Mesenchymal stem cell (in vitro differentiated cells and primary cell): ENCODE data around the gene KNSTRN. TPM values are rescaled to one million over a fixed set of nuclear protein-coding genes. Genes with fewer than 3 reads are reported as not detected.
A peak's percentile ranks its signal among the peaks of the same experiment; 100 is the strongest.

ENCODE experiments used
- DNase-seq: peaks from one replicate; pipeline ENCODE4 v3.0.0-alpha.2; 2013
- H2AFZ ChIP-seq: one replicate; pipeline ENCODE4 v1.6.1; 2013; ENCODE audit warnings: low read depth, mild to moderate bottlenecking, control low read depth, inconsistent platforms, low read length, moderate library complexity
- H2AK5ac ChIP-seq: 2 replicates; pipeline ENCODE4 v1.6.1; 2013; ENCODE audit warnings: low read length, moderate library complexity, mild to moderate bottlenecking, inconsistent platforms; ENCODE audit not compliant: severe bottlenecking
- H2BK120ac ChIP-seq: one replicate; pipeline ENCODE4 v1.6.1; 2013; ENCODE audit warnings: low read depth, mild to moderate bottlenecking, inconsistent platforms, low read length, moderate library complexity
- H2BK12ac ChIP-seq, 2 experiments: one replicate each; pipeline ENCODE4 v1.6.1; 2013; ENCODE audit warnings: inconsistent platforms in 2 of 2, low read length in 2 of 2, mild to moderate bottlenecking in 2 of 2, moderate library complexity in 2 of 2, control low read depth in 1 of 2
- H2BK15ac ChIP-seq: one replicate; pipeline ENCODE4 v1.6.1; 2013; ENCODE audit warnings: mild to moderate bottlenecking, low read depth, inconsistent platforms; ENCODE audit not compliant: poor library complexity, severe bottlenecking
- H2BK5ac ChIP-seq: 2 replicates; pipeline ENCODE4 v1.6.1; 2013; ENCODE audit warnings: low read depth, mild to moderate bottlenecking, low read length, control low read depth, inconsistent platforms; ENCODE audit not compliant: poor library complexity, severe bottlenecking
- H3K14ac ChIP-seq, 2 experiments: one replicate each; pipeline ENCODE4 v1.6.1; 2013; ENCODE audit warnings: inconsistent platforms in 2 of 2, low read length in 2 of 2, control low read depth in 1 of 2, mild to moderate bottlenecking in 1 of 2, moderate library complexity in 1 of 2
- H3K18ac ChIP-seq, 2 experiments: one replicate each; pipeline ENCODE4 v1.6.1; 2013; ENCODE audit warnings: inconsistent platforms in 2 of 2, low read length in 2 of 2, control low read depth in 1 of 2, low read depth in 1 of 2, mild to moderate bottlenecking in 1 of 2
- H3K23ac ChIP-seq, 2 experiments: one replicate each; pipeline ENCODE4 v1.6.1; 2013; ENCODE audit warnings: inconsistent platforms in 2 of 2, low read length in 2 of 2, mild to moderate bottlenecking in 2 of 2, moderate library complexity in 2 of 2, control low read depth in 1 of 2
- H3K27ac ChIP-seq: 2 replicates; pipeline ENCODE4 v1.5.1; 2013; ENCODE audit warnings: mild to moderate bottlenecking, moderate library complexity, low read length, control low read depth, inconsistent platforms; ENCODE audit not compliant: poor library complexity, severe bottlenecking
- H3K27me3 ChIP-seq, 2 experiments: 2 replicates each; pipeline versions ENCODE4 v1.6.1 to v1.7.0; 2013; ENCODE audit warnings: low read length in 2 of 2, mild to moderate bottlenecking in 2 of 2, moderate library complexity in 2 of 2, control low read depth in 1 of 2, inconsistent platforms in 1 of 2; ENCODE audit not compliant: control insufficient read depth in 1 of 2, insufficient read depth in 1 of 2
- H3K36me3 ChIP-seq, 2 experiments: 2 replicates each; pipeline versions ENCODE4 v1.6.1 to v1.7.0; 2013; ENCODE audit warnings: low read length in 2 of 2, control low read depth in 1 of 2, inconsistent platforms in 1 of 2, low read depth in 1 of 2, mild to moderate bottlenecking in 1 of 2; ENCODE audit not compliant: insufficient read depth in 2 of 2, control insufficient read depth in 1 of 2
- H3K4ac ChIP-seq, 2 experiments: one replicate each; pipeline ENCODE4 v1.6.1; 2013; ENCODE audit warnings: inconsistent platforms in 2 of 2, low read length in 2 of 2, mild to moderate bottlenecking in 2 of 2, moderate library complexity in 2 of 2, control low read depth in 1 of 2, low read depth in 1 of 2
- H3K4me1 ChIP-seq: 2 replicates; pipeline ENCODE4 v1.6.1; 2013; ENCODE audit warnings: low read depth, low read length, control low read depth; ENCODE audit not compliant: control insufficient read depth, insufficient read depth
- H3K4me2 ChIP-seq: 2 replicates; pipeline ENCODE4 v1.6.1; 2013; ENCODE audit warnings: low read length, mild to moderate bottlenecking, inconsistent platforms; ENCODE audit not compliant: poor library complexity, severe bottlenecking
- H3K4me3 ChIP-seq, 2 experiments: 2 replicates each; pipeline versions ENCODE4 v1.5.1 to v1.7.0; 2013; ENCODE audit warnings: low read length in 2 of 2, mild to moderate bottlenecking in 2 of 2, control low read depth in 1 of 2, low read depth in 1 of 2; ENCODE audit not compliant: insufficient read depth in 1 of 2
- H3K79me1 ChIP-seq: replicated peaks from 2 replicates; pipeline ENCODE4 v1.6.1; 2013; ENCODE audit warnings: mild to moderate bottlenecking, control low read depth, low read length, inconsistent platforms; ENCODE audit not compliant: poor library complexity, severe bottlenecking
- H3K9ac ChIP-seq: 2 replicates; pipeline ENCODE4 v1.7.0; 2013; ENCODE audit warnings: mild to moderate bottlenecking, low read length, moderate library complexity
- H3K9me3 ChIP-seq: 2 replicates; pipeline ENCODE4 v1.7.0; 2013; ENCODE audit warnings: mild to moderate bottlenecking, low read length; ENCODE audit not compliant: control insufficient read depth
- H4K8ac ChIP-seq: one replicate; pipeline ENCODE4 v1.6.1; 2013; ENCODE audit warnings: inconsistent platforms, mild to moderate bottlenecking, low read length, moderate library complexity
- H4K91ac ChIP-seq: one replicate; pipeline ENCODE4 v1.6.1; 2013; ENCODE audit warnings: mild to moderate bottlenecking, low read length, inconsistent platforms
- WGBS: methylation state at CpG from one replicate; pipeline ENCODE4 v1.1.7; 2013; ENCODE audit warnings: mixed read lengths; 5-methylcytosine and 5-hydroxymethylcytosine counted together
- polyA plus RNA-seq, 2 experiments: library from polyadenylated mRNA; stranded (reverse); fragments of 200-250 nt; gene quantifications; one replicate each; pipeline ENCODE4 v1.2.3, GENCODE V29; 2013

The KNSTRN gene
- 11.7 TPM for polyA plus RNA-seq (2013, experiment 1 of 2)
- polyA plus RNA-seq (2013, experiment 2 of 2), result 12.3 TPM

- peak within 1 kb of the TSS; percentile 94 for H2AFZ ChIP-seq
- H4K91ac ChIP-seq, result peak within 1 kb of the TSS; percentile 86
- H3K18ac ChIP-seq, result peak within 1 kb of the TSS; percentile 75 to 91
- peaks cover 23% of the 10 kb centered on the region for H3K79me1 ChIP-seq
- peak within 1 kb of the TSS; percentile 93 for H3K9ac ChIP-seq
- H4K8ac ChIP-seq, result peak within 1 kb of the TSS; percentile 100
- no peaks in the 10 kb centered on the region for H3K27me3 ChIP-seq
- peaks cover 13 to 26% of the 10 kb centered on the region in 2 experiments for H3K36me3 ChIP-seq
- no peak within 1 kb of the TSS for H2BK120ac ChIP-seq
- H3K23ac ChIP-seq, result no peak within 1 kb of the TSS
- no peak within 1 kb of the TSS for H2AK5ac ChIP-seq
- no peaks in the 10 kb centered on the region for H3K9me3 ChIP-seq
- H2BK5ac ChIP-seq, result peak within 1 kb of the TSS; percentile 20
- whole genome bisulfite sequencing, result 4% methylated on average over 51 of the region's 57 CpGs
- DNase-seq, result peak; percentile 95
- peak within 1 kb of the TSS; percentile 65 to 89 for H2BK12ac ChIP-seq
- H3K14ac ChIP-seq, result peak within 1 kb of the TSS in 1 of 2 experiments; percentile 68
- H3K4me3 ChIP-seq, result peak within 1 kb of the TSS; percentile 88 to 95
- peak within 1 kb of the TSS; percentile 69 for H2BK15ac ChIP-seq
- H3K4ac ChIP-seq, result peak within 1 kb of the TSS; percentile 57 to 73
- H3K4me2 ChIP-seq, result peak within 1 kb of the TSS; percentile 86
- peaks cover 7% of the 10 kb centered on the region for H3K4me1 ChIP-seq
- H3K27ac ChIP-seq, result peak within 1 kb of the TSS; percentile 34
Observed at GRCh38 chr15:40382580-40383456, at the start of gene KNSTRN. TSS of gene KNSTRN (plus strand) at chr15:40382721. CDS start at chr15:40382836, 115 bp downstream.

DNA sequence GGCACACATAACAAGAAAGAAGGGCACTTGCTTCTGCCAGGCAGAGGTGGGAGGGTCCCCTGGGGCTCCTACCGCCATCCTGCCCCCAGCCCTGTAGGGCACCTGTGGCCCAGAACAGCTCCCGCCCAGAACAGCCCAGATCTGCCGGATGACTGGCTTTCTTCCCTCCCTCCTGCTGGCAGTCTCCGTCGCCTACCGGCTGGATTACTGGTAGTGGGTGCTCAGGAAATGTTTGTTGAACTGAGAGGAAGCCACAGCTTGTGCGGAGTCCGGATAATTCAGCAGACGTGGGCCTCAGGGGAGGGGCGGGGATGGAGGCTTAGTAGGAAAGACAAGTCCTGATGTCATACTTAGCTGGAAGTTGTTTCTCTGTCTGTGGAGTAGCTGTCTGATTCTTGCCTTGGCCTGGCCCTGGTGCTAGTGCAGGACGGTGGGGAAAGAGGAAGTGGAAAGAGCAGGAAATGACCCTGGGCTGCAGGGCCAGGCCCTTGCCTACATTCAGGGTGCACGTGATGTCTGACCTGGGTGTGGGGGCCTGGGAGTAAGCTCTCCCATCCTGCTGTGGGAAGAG, 48.5 kb upstream of the KNSTRN start:
- 7% methylated on average over 12 of the region's 12 CpGs for WGBS

DNA sequence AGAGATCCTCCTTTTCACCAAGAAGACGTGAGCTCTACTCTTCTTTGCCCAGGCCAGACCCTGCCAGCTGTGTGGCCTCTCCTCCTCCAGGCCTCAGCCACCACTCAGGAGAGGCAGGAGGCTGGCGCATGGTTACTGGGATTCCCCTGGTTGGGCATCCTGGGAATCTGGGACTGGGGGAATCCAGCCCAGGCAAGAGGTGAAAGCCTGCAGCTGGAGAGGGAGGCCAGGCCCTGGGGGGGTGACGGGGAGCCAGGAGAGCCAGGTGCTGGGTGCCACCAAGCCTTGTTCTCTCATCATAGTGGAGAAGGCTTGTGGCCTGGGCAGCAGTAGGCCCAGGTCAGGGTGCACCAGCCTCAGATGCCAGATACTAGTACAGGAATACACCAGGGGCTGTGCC, 48.0 kb upstream of the KNSTRN start:
- H4K91ac ChIP-seq, result peak overlapping the region; percentile 73
- H3K4me1 ChIP-seq, result peaks cover 68% of the 10 kb centered on the region
- H2BK12ac ChIP-seq, result peak overlapping the region; percentile 51 to 57
- H3K4me2 ChIP-seq, result no peak overlapping the region
- H3K79me1 ChIP-seq, result peaks cover 26% of the 10 kb centered on the region
- WGBS, result 70% methylated on average over 3 of the region's 3 CpGs
- peak overlapping the region; percentile 94 for H2BK120ac ChIP-seq
- H3K23ac ChIP-seq, result no peak overlapping the region
- H3K18ac ChIP-seq, result peak overlapping the region; percentile 78 to 97
- H3K27me3 ChIP-seq, result no peaks in the 10 kb centered on the region
- no peaks in the 10 kb centered on the region for H3K9me3 ChIP-seq
- DNase-seq, result no peak
- no peak overlapping the region for H3K4me3 ChIP-seq
- peak overlapping the region; percentile 68 for H2BK15ac ChIP-seq
- peak overlapping the region; percentile 16 to 96 for H3K4ac ChIP-seq
- peak overlapping the region; percentile 41 for H3K9ac ChIP-seq
- H3K36me3 ChIP-seq, result peaks cover 9 to 46% of the 10 kb centered on the region in 2 experiments
- no peak overlapping the region for H2AFZ ChIP-seq
- H3K27ac ChIP-seq, result peak overlapping the region; percentile 76
- H3K14ac ChIP-seq, result peak overlapping the region in 1 of 2 experiments; percentile 85
- H2BK5ac ChIP-seq, result no peak overlapping the region
- peak overlapping the region; percentile 71 for H4K8ac ChIP-seq
- peak overlapping the region; percentile 41 for H2AK5ac ChIP-seq

More for the DNA sequence above, 48.5 kb upstream of the KNSTRN start:
- H3K9ac ChIP-seq, result peak overlapping the region; percentile 41
- H3K23ac ChIP-seq, result no peak overlapping the region
- peak overlapping the region; percentile 77 for H4K8ac ChIP-seq
- H2BK12ac ChIP-seq, result peak overlapping the region; percentile 70 to 84
- H3K14ac ChIP-seq, result no peak overlapping the region
- H2AK5ac ChIP-seq, result peak overlapping the region; percentile 28
- H4K91ac ChIP-seq, result peak overlapping the region; percentile 85
- no peaks in the 10 kb centered on the region for H3K9me3 ChIP-seq
- peak overlapping the region; percentile 76 for H3K27ac ChIP-seq
- H3K79me1 ChIP-seq, result peaks cover 26% of the 10 kb centered on the region
- H3K4me2 ChIP-seq, result no peak overlapping the region
- H2BK120ac ChIP-seq, result peak overlapping the region; percentile 94
- H3K27me3 ChIP-seq, result no peaks in the 10 kb centered on the region
- no peak overlapping the region for H2AFZ ChIP-seq
- H3K4ac ChIP-seq, result peak overlapping the region; percentile 79 to 96
- H2BK15ac ChIP-seq, result peak overlapping the region; percentile 68
- H3K36me3 ChIP-seq, result peaks cover 9 to 46% of the 10 kb centered on the region in 2 experiments
- peak overlapping the region in 1 of 2 experiments; percentile 21 for H3K4me3 ChIP-seq
- DNase-seq, result peak; percentile 96
- peaks cover 66% of the 10 kb centered on the region for H3K4me1 ChIP-seq
- no peak overlapping the region for H2BK5ac ChIP-seq
- H3K18ac ChIP-seq, result peak overlapping the region; percentile 87 to 97
